HG03095 (cell line): ENCODE data around the gene YIF1B.
"Not testable (repeated sequence)": the region's sequence is repeated elsewhere in the genome, so short reads cannot be mapped to it uniquely, and the experiment has no call there.

Experiments
- ATAC-seq: cut with Tn5 transposase; IDR thresholded peaks from one replicate; pipeline ENCODE4 v1.9.1; 2021; ENCODE audit warnings: moderate library complexity; ENCODE audit not compliant: unreplicated experiment

Gene YIF1B

DNA sequence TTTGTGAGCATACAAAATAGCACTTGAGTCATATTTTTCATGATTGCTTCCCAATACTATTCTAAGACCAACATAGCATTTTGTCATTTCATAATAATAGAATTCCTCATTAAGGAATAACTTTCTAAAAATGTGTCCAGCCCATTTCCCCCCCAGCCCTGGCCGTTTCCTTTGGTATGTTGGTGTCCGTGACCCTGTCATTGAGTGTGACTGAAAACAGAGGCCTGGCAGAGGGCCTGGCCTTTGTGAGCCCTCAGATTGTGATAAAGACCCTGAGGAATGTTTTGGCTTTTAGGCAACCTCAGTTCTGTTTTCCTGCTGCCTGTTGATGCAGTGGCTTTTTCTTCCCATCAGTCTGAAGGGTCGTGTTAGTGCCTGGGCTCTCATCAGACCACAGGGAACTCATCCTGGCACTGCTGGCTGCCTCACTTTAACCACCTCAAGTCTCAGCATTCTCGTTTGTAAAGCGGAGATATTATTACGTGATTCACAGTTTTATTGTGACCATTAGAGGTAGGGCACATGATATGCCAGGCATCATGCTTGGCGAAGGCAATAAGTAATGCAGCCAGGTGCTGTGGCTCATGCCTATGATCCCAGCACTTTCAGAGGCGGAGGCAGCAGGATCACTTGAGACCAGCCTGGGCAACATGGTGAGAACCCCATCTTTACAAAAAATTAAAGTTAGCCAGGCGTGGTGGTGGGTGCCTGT lies 37.6 kb downstream of the YIF1B start:
- no peak for ATAC-seq

- no peak for ATAC-seq
Observed at GRCh38 chr19:38277549-38277948, 38.2 kb downstream of the YIF1B start.

- ATAC-seq, result no peak
Observed at GRCh38 chr19:38276942-38277517, 38.7 kb downstream of the YIF1B start.

GRCh38 chr19:38274739-38275138 lies 41.0 kb downstream of the YIF1B start:
- ATAC-seq, result no peak

DNA sequence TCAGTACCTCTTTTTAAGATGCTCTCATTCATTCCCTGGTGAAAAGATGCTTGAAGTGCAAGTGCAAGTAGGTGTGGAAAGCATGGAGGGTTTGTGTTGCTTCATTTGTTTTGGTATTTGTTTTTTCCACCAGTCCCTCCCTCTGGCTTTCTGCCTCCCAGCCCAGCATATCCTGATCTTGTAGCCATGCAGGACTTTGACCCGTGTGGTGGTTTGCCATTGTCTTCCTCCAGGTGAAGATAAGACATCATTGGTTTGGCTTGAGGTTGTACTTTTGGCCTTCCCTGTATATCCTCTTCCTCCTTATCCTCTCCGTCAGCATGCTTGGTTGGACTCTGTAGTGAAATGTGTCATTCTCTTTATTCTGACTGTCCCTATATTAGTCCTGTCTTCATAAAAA lies 42.2 kb downstream of the YIF1B start:
- ATAC-seq, result no peak

DNA sequence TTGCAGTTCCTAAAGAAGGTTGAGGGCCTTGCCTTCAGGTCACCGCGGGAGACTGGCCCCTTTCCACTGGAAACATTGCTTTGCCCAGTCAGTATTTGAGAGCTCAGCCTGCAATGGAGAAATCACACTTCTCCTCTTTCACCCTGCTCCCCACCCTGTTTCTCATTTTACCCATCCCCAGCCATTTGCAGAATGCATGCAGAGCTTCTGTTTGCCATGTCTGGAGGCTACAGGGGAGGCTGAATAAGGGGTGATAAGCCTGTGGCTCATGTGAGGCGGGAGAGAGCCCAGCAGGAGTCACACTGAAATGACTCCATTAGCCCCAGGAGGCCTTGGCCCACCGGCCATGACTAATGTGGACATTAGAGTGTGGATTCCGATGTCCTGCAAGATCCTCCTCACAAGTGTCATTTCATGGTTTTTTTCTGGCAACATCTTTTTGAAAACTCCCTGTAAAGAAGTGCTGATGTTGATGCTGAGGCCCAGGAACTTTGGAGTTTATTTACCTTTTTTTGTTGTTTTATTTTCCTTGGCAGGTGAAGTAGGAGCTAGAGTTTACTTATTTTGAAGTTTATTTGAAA lies 45.1 kb downstream of the YIF1B start:
- no peak for ATAC-seq

DNA sequence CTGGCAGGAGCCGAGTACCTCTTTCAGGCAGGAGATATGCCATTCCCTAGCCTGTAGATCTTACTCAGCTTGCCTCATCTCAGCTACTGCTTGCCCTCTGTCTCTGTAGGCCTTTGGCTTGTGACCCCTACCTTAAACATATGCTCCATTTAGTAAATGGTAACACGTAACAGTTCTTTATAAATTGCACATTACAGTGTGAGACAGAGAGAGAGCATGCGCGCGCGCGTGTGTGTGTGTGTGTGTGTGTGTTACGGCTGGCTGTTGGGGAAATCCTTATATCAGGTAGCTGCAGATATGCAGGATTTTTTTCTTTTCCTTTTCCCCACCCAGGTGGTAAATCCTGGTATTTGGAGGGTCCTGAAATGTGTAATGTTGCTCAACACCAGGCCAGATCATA lies 47.2 kb downstream of the YIF1B start:
- ATAC-seq, result no peak

DNA sequence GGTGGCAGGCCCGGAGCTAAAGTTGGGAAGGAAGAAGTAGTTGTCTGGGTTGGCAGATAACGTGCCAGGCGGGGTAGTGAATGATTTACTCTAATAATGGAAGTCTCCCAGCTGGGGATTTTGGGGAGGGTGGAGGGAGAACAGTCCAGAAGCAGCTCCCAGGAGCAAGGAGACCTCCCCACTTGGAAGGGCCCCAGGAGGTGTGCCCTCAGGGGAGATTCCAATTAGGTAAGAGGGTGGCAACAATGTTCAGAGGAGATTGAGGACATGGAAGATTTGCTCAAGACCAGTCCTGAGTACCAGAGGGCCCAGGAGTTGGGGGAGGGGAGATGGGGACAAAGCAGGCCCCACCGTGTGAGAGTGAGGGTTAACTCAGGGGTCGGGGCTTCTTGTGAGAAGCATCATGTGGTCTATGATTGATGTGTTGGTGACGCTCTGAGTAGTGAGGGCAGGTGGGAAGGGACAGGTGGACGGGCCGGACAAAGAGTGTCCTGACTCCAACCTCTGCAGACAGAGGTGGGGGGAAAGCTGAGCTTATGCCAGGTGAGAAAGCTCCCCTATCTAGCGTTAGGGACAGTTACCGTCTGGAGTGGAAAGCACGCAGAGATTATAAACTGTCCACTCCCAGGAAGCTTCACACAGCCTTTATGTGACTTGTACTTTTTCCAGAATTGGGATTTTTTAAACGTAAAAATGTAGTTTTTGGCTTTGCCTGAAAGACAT lies 47.8 kb downstream of the YIF1B start:
- no peak for ATAC-seq

DNA sequence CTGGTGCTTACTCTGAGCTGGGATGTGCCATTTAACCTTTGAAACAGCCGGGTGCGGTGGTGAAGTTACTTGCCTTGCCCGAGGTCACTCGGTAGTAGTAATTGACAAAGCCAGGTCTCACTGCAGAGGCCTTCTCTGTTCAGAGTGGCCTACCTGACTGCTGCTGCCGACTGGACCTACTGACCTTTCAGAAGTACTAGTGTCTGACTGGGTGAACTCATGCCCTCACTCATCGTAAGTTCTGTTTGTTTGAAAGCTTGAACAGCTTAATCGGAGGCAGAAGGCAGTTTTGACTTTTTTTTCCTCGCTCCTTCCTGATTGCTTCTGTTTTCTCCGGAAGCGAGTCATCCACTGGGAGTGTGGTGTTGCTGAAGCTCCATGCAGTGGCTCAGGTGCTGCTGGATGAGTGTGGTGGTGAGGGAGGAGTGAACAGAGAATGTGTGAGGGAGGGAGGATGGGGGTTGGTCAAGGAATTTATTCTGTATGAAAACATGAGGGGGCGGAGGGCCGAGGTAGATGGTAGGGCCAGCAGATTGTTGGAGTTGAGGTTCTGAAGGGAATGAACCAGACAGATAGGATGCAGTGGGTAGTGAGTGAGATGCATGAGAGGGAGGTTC lies 48.7 kb downstream of the YIF1B start:
- ATAC-seq, result no peak

GRCh38 chr19:38265921-38266429 lies 49.8 kb downstream of the YIF1B start:
- ATAC-seq, result no peak

DNA sequence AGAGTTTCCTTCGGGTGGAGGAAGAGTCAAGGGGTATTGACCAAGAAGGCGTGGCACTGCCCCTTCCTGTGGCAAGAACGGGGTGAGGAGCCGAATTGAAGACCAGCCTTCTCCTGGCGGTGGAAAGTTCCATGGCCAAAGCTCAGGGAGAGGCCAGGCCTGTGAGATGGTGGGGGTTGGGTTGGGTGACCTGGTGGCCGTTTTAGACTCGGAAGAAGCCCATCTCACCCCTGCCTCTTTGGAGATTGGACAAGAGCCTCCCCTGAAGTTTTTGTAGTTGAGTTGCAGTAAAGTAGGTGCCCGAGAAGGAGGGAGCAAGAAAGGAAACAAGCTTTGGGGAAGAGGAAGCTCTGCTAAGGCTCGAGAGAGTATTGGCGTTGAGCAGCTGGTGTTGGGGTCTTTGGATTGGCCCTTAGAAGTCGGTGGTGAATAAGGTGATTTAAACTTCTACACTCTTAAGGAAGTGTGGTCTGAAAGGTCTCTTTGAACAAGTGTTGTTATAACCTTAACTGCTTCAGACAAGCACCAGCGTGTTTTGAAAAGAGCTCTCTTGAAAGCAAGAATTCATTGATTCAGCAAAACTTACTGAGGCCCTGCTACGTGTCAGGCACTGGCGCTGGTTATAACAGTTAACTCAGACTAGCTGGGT lies 50.4 kb downstream of the YIF1B start:
- ATAC-seq, result no peak

GRCh38 chr19:38264486-38265212 lies 51.1 kb downstream of the YIF1B start, which contains the start of gene SPINT2:
Gene SPINT2, plus strand, starts transcription at chr19:38264573. Its CDS starts 320 bp downstream, at chr19:38264893.
- ATAC-seq, result peak; percentile 6

DNA sequence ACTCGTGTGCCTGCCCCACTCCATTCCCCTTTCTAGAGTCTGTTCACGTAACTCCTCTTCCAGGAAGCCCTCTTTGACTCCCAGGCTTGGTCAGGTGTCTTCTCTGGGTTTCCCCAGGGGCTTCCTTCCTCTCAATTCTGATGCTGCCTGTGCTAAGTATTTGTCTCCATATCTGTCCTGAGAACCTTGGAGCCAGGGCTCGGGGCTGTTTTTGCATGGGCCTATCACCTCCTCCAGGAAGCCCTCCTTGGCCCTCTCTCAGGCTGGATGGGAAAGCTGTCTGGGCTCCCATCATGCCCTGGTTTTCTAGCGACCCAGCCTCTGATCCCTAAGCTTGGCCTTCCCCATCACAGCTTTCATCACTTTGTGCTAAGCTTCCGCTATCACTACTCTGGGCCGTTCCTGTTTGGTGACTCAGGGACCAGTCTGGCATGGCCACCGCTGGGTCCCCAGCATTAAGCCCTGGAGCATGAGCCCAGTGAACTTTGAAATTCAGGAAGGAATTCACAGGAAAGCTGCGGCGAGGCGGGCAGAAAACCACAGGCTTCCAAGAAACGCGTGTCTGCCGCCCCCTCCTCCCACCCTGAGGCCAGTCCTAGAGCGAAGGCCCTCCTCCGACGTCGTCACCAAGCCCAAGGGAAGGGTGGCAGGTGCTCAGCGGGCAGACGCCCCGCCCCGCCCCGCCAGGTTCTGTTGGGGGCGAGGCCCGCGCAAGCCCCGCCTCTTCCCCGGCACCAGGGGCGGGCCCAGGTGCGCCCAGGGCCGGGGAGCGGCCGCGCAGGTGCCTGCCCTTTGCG lies 51.9 kb downstream of the YIF1B start:
- ATAC-seq, result peak; percentile 55

- ATAC-seq, result no peak
Observed at GRCh38 chr19:38262585-38263268, 53.0 kb downstream of the YIF1B start.

DNA sequence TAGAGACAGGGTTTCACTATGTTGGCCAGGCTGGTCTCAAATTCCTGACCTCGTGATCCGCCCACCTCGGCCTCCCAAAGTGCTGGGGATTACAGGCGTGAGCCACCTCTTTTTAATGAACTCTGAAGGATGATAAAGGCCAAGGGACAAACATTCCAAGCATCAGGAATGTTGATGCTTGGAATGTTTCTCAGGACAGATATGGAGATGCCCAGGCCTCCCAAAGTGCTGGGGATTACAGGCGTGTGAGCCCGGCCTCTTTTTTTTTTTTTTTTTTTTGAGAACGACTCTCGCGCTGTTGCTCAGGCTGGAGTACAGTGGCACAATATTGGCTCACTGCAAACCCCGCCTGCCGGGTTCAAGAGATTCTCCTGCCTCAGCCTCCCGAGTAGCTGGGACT lies 53.8 kb downstream of the YIF1B start:
- not testable (repeated sequence) for ATAC-seq

- ATAC-seq, result no peak
Observed at GRCh38 chr19:38255383-38256014, 60.2 kb downstream of the YIF1B start.

DNA sequence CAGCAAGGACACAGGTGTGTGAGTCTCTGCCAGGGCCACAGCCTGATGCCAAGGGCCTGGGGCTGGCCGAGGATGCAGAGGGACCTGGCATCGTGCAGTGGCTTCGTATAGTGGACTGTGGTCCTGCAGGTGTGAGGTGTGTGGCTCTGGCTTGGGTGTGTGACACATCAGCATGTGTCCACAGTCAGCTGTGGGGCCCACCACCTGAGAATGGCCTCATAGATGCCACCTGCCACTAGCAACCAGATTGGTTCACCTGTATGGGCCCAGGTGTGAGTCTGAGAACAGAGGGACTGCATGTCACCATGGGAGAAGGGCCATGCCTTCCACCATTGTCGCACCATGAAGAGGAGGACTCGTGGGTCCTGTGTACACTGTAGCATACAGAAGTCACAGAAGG lies 62.0 kb downstream of the YIF1B start:
- ATAC-seq, result no peak
